ENCODE data around the gene RNU2-63P.
A peak's percentile ranks its signal among the peaks of the same experiment; 100 is the strongest.
"Not testable (repeated sequence)": the region's sequence is repeated elsewhere in the genome, so short reads cannot be mapped to it uniquely, and the experiment has no call there.

RNU2-63P gene

DNA sequence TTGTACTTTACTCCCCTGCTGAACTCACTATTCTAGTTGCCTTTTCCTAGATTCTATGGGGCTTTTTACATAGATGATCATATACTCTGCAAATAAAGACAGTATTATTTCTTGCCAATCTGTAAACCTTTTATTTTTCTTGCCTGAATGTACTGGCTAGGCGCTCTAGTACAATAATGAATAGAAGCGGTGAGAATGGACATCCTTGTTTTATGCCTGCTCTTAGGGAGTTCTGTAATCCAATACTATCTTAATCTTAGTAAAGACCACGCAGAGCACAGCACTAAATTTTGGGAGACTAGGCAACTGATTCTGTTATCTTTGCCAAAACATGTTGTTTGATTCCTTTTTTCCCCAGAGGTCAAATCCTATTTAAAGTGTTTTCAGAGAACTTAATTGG lies 32.2 kb upstream of the RNU2-63P start:
- no peak overlapping the region for H3K4me3 ChIP-seq (ENCODE audit: low read depth, low read length)
- in situ Hi-C loops (cut with HindIII; ENCODE audit: low sequenced_read_pairs), result no loop called here
- DNase-seq (ENCODE audit: low read depth, low spot score), result no peak
- TF ChIP-seq CTCF (IDR thresholded peaks at IDR 0.05; ENCODE audit: low read depth, low read length), result no peak

DNA sequence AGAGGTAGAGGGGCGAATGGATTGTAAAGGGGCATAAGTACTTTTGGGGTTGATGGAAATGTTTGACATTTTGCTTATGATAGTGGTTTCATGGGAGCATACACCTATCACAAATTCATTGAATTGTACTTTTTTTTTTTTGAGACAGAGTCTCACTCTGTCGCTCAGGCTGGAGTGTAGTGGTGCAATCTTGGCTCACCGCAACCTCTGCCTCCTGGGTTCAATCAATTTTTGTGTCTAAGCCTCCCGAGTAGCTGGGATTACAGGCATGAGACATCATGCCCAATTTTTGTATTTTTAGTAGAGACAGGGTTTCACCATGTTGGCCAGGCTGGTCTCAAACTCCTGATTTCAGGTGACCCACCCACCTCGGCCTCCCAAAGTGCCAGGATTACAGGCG lies 29.2 kb upstream of the RNU2-63P start:
- H3K4me3 ChIP-seq (ENCODE audit: low read depth, low read length); in situ Hi-C loops (cut with HindIII; ENCODE audit: low sequenced_read_pairs); DNase-seq (ENCODE audit: low read depth, low spot score): not testable (repeated sequence)

- in situ Hi-C loops (cut with HindIII; ENCODE audit: low sequenced_read_pairs), result no loop called here
- DNase-seq (ENCODE audit: low read depth, low spot score), result no peak
- no peak for TF ChIP-seq CTCF (IDR thresholded peaks at IDR 0.05; ENCODE audit: low read depth, low read length)
- H3K4me3 ChIP-seq (ENCODE audit: low read depth, low read length), result no peak overlapping the region
Measured at GRCh38 chr2:88042476-88042875, 26.1 kb upstream of the RNU2-63P start.

- TF ChIP-seq CTCF (IDR thresholded peaks at IDR 0.05; ENCODE audit: low read depth, low read length), result no peak
- peak; percentile 94 for DNase-seq (ENCODE audit: low read depth, low spot score)
- no peak overlapping the region for H3K4me3 ChIP-seq (ENCODE audit: low read depth, low read length)
- in situ Hi-C loops (cut with HindIII; ENCODE audit: low sequenced_read_pairs), result no loop called here
Measured at GRCh38 chr2:88038263-88039105, 22.1 kb upstream of the RNU2-63P start.

DNA sequence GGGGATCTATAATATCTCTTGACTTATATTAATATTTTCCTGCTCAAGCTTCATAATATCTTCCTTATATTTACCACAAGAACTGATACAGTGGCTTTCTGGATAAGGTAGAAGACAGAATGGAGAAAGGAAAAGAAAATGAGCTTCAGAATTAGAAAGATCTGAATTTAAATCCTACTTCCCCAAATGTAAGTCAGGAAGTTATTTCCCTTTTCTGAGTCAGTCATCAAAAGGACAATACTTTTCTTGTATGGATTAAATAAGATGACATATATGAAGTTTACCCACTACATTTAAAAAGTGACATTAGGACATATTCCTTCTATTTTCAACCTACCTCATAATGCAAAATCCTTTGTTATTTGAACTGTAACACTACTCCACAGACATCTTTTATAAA lies 20.3 kb upstream of the RNU2-63P start:
- no peak for TF ChIP-seq CTCF (IDR thresholded peaks at IDR 0.05; ENCODE audit: low read depth, low read length)
- DNase-seq (ENCODE audit: low read depth, low spot score), result no peak
- H3K4me3 ChIP-seq (ENCODE audit: low read depth, low read length), result no peak overlapping the region
- in situ Hi-C loops (cut with HindIII; ENCODE audit: low sequenced_read_pairs), result no loop called here

DNA sequence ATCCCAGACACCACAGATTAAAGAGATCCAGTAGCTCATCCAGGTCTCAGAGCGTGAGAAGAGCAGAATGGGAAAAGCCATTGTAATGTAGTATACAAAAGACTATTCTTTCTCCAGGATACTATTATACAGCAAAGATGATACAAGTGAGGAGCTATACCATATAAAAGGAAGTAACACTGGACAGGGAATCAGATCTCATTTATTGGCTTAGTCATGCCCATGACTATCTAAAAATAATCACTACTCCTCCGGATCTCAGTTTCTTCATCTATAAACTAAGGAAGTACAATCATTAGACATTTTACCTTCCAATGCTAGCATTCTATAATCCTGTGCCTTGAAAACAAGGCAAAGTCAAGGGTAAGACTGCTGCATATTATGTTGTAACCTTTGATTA lies 19.8 kb upstream of the RNU2-63P start:
- no peak overlapping the region for H3K4me3 ChIP-seq (ENCODE audit: low read depth, low read length)
- in situ Hi-C loops (cut with HindIII; ENCODE audit: low sequenced_read_pairs), result no loop called here
- no peak for DNase-seq (ENCODE audit: low read depth, low spot score)
- TF ChIP-seq CTCF (IDR thresholded peaks at IDR 0.05; ENCODE audit: low read depth, low read length), result no peak

DNA sequence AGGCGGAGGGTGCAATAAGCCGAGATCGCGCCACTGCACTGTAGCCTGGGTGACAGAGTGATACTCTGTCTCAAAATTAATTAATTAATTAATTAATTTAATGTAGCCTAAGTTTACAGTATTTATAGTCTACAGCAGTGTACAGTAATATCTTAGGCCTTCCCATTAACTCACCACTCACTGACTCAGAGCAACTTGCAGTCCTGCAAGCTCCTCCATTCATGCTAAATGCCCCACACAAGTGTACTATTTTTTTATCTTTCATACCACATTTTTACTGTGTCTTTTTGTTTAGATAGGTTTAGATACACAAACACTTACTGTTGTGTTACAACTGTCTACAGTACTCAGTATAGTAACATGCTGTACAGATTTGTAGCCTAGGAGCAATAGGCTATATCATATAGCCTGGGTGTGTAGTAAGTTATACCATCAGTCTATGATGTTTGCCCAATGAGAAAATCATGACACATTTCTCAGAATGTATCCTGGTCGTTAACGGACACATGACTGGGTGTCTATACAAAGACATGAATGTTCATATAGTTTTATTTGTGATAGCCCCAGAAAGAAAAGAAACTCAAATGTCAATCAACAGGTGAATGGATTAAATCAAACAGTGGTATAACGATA lies 15.8 kb upstream of the RNU2-63P start:
- no peak overlapping the region for H3K4me3 ChIP-seq (ENCODE audit: low read depth, low read length)
- in situ Hi-C loops (cut with HindIII; ENCODE audit: low sequenced_read_pairs), result no loop called here
- no peak for DNase-seq (ENCODE audit: low read depth, low spot score)
- no peak for TF ChIP-seq CTCF (IDR thresholded peaks at IDR 0.05; ENCODE audit: low read depth, low read length)

Data from astrocyte of the spinal cord (primary cell).